ENCODE measurements around the gene HMSD.

- no peak for TF ChIP-seq FOS (IDR thresholded peaks at IDR 0.05; ENCODE audit: low read depth, low read length)
- TF ChIP-seq CTCF (conservative IDR thresholded peaks at IDR 0.05; ENCODE audit: low read depth, low read length): no peak
- no peak for TF ChIP-seq CEBPB (IDR thresholded peaks at IDR 0.05; ENCODE audit: low read depth, low read length)
- no peak for TF ChIP-seq RFX5 (IDR thresholded peaks at IDR 0.05; ENCODE audit: low read depth, low read length)
- TF ChIP-seq USF2 (IDR thresholded peaks at IDR 0.05; ENCODE audit: low read depth, low read length): no peak
- TF ChIP-seq BHLHE40 (IDR thresholded peaks at IDR 0.05; ENCODE audit: low read depth, low read length): no peak
- no peak for TF ChIP-seq POLR2A (IDR thresholded peaks at IDR 0.05; ENCODE audit: low read depth, low read length)
- no peak for TF ChIP-seq ELK1 (IDR thresholded peaks at IDR 0.05; ENCODE audit: borderline replicate concordance, low read depth, low read length)
- TF ChIP-seq RCOR1 (IDR thresholded peaks at IDR 0.05; ENCODE audit: insufficient replicate concordance, low read length): no peak
Measured at GRCh38 chr18:63904694-63905093, 44.4 kb upstream of the HMSD start.

Data from IMR-90 (cell line).